Nephron progenitor cell (in vitro differentiated cells): ENCODE data around the gene AFAP1.
A peak's percentile ranks its signal among the peaks of the same experiment; 100 is the strongest.

Source experiments
- DNase-seq: peaks from one replicate; pipeline ENCODE4 v3.0.0; 2021
- H3K27ac Mint-ChIP-seq: 2 replicates; pipeline ENCODE4 v1.8.0; 2021; ENCODE audit warnings: mild to moderate bottlenecking, moderate library complexity, mixed read lengths
- H3K27me3 Mint-ChIP-seq: 2 replicates; pipeline ENCODE4 v1.8.0; 2021; ENCODE audit warnings: mild to moderate bottlenecking, low read depth, mixed read lengths; ENCODE audit not compliant: poor library complexity
- H3K36me3 Mint-ChIP-seq: 2 replicates; pipeline ENCODE4 v1.8.0; 2021; ENCODE audit warnings: low read depth, mixed read lengths
- H3K4me1 Mint-ChIP-seq: 2 replicates; pipeline ENCODE4 v1.8.0; 2021; ENCODE audit warnings: mixed read lengths
- H3K4me3 Mint-ChIP-seq: 2 replicates; pipeline ENCODE4 v1.8.0; 2021; ENCODE audit warnings: mild to moderate bottlenecking, moderate library complexity, mixed read lengths
- H3K9me3 Mint-ChIP-seq: 2 replicates; pipeline ENCODE4 v1.8.0; 2021; ENCODE audit warnings: mild to moderate bottlenecking, moderate library complexity, mixed read lengths
- TF ChIP-seq, protein P1 (sequence below): fragments of 200-600 bp; sonication (generic); IDR thresholded peaks from 2 replicates; pipeline ENCODE4 v1.5.0; 2021; ENCODE audit warnings: antibody characterized with exemption

Gene AFAP1

GRCh38 chr4:7898385-7898784 is 41.3 kb downstream of the AFAP1 start:
- Mint-ChIP-seq H3K4me1 (peaks cover 90% of the 10 kb centered on the region), H3K9me3 (no peaks in the 10 kb centered on the region), H3K27me3 (no peaks in the 10 kb centered on the region), H3K4me3 (no peak overlapping the region), H3K36me3 (peaks cover 6% of the 10 kb centered on the region), H3K27ac (no peak overlapping the region)
- TF ChIP-seq, protein P1, sequence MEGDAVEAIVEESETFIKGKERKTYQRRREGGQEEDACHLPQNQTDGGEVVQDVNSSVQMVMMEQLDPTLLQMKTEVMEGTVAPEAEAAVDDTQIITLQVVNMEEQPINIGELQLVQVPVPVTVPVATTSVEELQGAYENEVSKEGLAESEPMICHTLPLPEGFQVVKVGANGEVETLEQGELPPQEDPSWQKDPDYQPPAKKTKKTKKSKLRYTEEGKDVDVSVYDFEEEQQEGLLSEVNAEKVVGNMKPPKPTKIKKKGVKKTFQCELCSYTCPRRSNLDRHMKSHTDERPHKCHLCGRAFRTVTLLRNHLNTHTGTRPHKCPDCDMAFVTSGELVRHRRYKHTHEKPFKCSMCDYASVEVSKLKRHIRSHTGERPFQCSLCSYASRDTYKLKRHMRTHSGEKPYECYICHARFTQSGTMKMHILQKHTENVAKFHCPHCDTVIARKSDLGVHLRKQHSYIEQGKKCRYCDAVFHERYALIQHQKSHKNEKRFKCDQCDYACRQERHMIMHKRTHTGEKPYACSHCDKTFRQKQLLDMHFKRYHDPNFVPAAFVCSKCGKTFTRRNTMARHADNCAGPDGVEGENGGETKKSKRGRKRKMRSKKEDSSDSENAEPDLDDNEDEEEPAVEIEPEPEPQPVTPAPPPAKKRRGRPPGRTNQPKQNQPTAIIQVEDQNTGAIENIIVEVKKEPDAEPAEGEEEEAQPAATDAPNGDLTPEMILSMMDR = no peak
- no peak for DNase-seq

- H3K27ac Mint-ChIP-seq = no peak overlapping the region
- no peaks in the 10 kb centered on the region for H3K9me3 Mint-ChIP-seq
These were observed 41.9 kb downstream of the AFAP1 start for GRCh38 chr4:7897811-7898210.

GRCh38 chr4:7894677-7895181 is 44.9 kb downstream of the AFAP1 start:
- TF ChIP-seq, protein P1 = no peak
- no peak overlapping the region for H3K4me3 Mint-ChIP-seq
- H3K36me3 Mint-ChIP-seq = peaks cover 17% of the 10 kb centered on the region
- peak overlapping the region; percentile 74 for H3K27ac Mint-ChIP-seq
- no peak for DNase-seq
- H3K4me1 Mint-ChIP-seq = peaks cover 86% of the 10 kb centered on the region
- H3K27me3 Mint-ChIP-seq = no peaks in the 10 kb centered on the region
- H3K9me3 Mint-ChIP-seq = peaks cover 10% of the 10 kb centered on the region

More at GRCh38 chr4:7897811-7898210, 41.9 kb downstream of the AFAP1 start:
- Mint-ChIP-seq H3K27me3 (no peaks in the 10 kb centered on the region), H3K4me3 (peak overlapping the region; percentile 52), H3K36me3 (peaks cover 6% of the 10 kb centered on the region), H3K4me1 (peaks cover 86% of the 10 kb centered on the region)
- no peak for DNase-seq
- TF ChIP-seq, protein P1 = no peak

- no peak overlapping the region for H3K4me3 Mint-ChIP-seq
- TF ChIP-seq, protein P1 = no peak
- H3K27me3 Mint-ChIP-seq = no peaks in the 10 kb centered on the region
- H3K9me3 Mint-ChIP-seq = peaks cover 12% of the 10 kb centered on the region
- peaks cover 18% of the 10 kb centered on the region for H3K36me3 Mint-ChIP-seq
- peak overlapping the region; percentile 74 for H3K27ac Mint-ChIP-seq
- peaks cover 81% of the 10 kb centered on the region for H3K4me1 Mint-ChIP-seq
- no peak for DNase-seq
These were observed 45.5 kb downstream of the AFAP1 start for GRCh38 chr4:7894098-7894676.

GRCh38 chr4:7893539-7893938 is 46.1 kb downstream of the AFAP1 start:
- Mint-ChIP-seq H3K27me3 (no peaks in the 10 kb centered on the region), H3K4me3 (no peak overlapping the region), H3K9me3 (peaks cover 19% of the 10 kb centered on the region), H3K4me1 (peaks cover 75% of the 10 kb centered on the region), H3K27ac (no peak overlapping the region), H3K36me3 (peaks cover 20% of the 10 kb centered on the region)
- DNase-seq = no peak
- TF ChIP-seq, protein P1 = no peak
